ENCODE data around the gene MICU1.
"Not testable (repeated sequence)": the region's sequence is repeated elsewhere in the genome, so short reads cannot be mapped to it uniquely, and the experiment has no call there.

GRCh38 chr10:72646971-72647370, 21.1 kb upstream of the MICU1 start:
- not testable (repeated sequence) for TF ChIP-seq POLR2A (IDR thresholded peaks at IDR 0.05); POLR2AphosphoS5 (IDR thresholded peaks at IDR 0.05; ENCODE audit: insufficient read depth in 1 of 2, low read depth in 1 of 2)
- TF ChIP-seq, protein P1, sequence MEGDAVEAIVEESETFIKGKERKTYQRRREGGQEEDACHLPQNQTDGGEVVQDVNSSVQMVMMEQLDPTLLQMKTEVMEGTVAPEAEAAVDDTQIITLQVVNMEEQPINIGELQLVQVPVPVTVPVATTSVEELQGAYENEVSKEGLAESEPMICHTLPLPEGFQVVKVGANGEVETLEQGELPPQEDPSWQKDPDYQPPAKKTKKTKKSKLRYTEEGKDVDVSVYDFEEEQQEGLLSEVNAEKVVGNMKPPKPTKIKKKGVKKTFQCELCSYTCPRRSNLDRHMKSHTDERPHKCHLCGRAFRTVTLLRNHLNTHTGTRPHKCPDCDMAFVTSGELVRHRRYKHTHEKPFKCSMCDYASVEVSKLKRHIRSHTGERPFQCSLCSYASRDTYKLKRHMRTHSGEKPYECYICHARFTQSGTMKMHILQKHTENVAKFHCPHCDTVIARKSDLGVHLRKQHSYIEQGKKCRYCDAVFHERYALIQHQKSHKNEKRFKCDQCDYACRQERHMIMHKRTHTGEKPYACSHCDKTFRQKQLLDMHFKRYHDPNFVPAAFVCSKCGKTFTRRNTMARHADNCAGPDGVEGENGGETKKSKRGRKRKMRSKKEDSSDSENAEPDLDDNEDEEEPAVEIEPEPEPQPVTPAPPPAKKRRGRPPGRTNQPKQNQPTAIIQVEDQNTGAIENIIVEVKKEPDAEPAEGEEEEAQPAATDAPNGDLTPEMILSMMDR (IDR thresholded peaks at IDR 0.05), result not testable (repeated sequence)
